IPS-18c (cell line): ENCODE data around the gene DOCK1.

ENCODE experiments used
- H3K4me3 ChIP-seq: 2 replicates; pipeline ENCODE4 v1.7.0; 2013; ENCODE audit warnings: low read depth, mild to moderate bottlenecking, low read length, moderate library complexity; ENCODE audit not compliant: insufficient read depth
- H3K9me3 ChIP-seq: one replicate; pipeline ENCODE4 v1.6.1; 2013; ENCODE audit warnings: mild to moderate bottlenecking, low read length, moderate library complexity; ENCODE audit not compliant: control insufficient read depth, insufficient read depth

The DOCK1 gene

DNA sequence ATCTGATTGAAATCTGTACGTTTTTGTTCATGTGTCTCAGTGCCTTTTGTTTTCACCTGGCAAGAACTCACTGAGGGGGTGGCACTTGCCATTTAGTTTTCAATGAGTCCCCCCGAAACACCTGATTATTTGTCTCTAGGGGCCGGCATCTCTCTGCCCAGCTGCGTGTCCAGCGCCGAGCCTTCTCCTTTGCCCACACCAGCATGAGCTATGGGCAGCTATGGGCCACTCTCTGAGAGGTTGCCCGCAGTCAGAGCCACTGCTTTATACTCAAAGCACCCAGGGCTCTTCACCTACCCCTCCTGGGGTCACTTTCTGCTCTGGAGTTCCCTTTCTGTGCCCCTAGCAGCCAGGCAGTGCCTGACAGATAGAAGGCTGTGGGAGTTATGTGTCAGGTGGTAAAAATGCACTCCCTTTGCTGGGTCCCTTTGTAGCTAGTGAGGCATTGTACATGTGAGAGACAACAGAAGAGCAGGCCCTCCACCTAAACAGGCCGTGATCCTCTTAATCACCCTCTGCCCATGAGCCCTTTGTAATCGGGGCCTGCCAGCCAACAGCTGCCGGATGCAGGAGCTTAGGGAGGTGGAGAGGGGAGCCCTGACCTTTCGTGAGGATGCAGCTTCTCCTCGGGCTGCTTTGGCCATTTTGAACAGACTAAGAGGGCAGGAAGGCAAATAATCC, 510.8 kb downstream of the DOCK1 start:
- H3K9me3 ChIP-seq: peaks cover 2% of the 10 kb centered on the region
- no peak overlapping the region for H3K4me3 ChIP-seq

DNA sequence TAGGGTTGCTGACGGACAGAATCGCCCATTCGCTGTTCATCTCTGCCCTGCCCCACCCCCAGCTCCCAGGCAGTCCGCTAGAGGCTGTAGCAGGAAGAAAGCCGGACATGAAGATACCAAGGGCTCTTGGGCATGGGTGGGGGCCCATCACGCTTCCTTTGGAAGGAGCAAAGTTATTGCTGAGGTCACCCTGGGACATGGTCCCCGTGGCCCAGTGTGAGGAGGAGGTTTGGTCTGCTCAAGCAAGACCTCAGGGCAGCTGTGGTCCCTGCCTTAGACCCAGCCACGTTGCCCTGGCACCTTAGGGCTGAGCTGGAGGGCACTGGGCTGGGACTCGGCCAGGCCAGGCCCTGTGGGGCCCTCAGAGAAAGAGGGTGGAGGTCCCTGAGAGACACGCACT, 511.8 kb downstream of the DOCK1 start:
- H3K9me3 ChIP-seq: peaks cover 2% of the 10 kb centered on the region

DNA sequence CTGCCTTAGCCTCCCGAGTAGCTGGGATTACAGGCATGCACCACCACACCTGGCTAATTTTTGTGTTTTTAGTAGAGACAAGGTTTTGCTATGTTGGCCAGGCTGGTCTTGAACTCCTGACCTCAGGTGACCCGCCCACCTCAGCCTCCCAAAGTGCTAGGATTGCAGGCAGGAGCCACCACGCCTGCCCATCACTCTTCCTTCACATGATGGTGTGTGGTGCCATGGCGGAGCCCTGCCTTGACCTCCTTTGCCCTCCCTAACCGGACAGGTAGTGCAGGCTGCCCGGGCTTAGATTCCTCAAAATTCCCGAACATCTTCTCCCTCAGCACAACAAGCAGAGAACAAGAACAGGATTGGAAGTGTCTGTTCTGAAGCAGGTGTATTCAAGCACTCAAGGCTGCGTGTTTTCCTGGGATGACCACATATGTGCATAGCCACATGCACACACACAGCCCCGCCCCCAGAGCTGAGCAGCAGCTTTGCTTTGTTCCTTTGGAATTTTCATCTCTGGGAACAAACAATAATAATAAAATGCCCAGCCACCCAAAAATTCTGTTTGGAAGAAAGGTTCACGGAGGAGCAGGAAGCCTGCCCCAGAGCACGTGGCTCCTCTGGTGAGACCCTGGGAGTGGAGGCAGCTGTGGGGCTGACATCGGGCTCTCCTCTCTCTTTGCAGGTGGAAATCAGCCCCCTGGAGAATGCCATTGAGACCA, 512.6 kb downstream of the DOCK1 start:
- H3K4me3 ChIP-seq: no peak overlapping the region

More for the DNA sequence above, 511.8 kb downstream of the DOCK1 start:
- no peak overlapping the region for H3K4me3 ChIP-seq

DNA sequence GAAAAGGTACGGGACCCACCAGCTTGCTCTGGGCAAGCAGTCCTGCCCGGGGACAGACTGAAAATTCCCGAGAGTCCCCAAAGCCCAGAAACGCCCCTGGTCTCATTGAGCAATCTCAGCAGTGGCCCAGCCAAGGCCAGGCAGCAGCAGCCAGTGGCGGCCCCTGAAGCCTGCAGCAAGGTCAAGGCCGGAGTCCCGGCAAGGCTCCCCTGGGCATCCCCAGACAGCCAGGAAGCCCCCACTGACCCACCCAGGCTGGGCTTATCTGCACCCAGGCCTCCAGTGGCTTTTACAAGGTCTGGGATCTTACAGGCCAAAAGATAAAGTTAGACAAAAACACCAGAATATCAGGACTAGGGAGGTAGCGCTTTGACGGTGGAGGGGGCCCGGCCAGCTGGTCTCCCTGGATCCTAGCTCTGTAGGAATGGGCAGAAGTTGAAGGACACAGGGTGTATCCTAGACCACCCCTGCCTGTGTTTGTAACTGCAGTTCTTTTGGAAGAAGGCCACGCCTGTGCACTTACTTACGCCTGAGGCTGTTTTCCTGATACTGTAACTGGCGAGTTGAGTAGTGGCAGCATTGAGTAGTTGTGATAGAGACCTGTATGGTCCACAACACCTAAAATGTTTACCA, 513.4 kb downstream of the DOCK1 start:
- H3K9me3 ChIP-seq: peaks cover 2% of the 10 kb centered on the region
- H3K4me3 ChIP-seq: no peak overlapping the region

More for the DNA sequence above, 512.6 kb downstream of the DOCK1 start:
- peaks cover 2% of the 10 kb centered on the region for H3K9me3 ChIP-seq

DNA sequence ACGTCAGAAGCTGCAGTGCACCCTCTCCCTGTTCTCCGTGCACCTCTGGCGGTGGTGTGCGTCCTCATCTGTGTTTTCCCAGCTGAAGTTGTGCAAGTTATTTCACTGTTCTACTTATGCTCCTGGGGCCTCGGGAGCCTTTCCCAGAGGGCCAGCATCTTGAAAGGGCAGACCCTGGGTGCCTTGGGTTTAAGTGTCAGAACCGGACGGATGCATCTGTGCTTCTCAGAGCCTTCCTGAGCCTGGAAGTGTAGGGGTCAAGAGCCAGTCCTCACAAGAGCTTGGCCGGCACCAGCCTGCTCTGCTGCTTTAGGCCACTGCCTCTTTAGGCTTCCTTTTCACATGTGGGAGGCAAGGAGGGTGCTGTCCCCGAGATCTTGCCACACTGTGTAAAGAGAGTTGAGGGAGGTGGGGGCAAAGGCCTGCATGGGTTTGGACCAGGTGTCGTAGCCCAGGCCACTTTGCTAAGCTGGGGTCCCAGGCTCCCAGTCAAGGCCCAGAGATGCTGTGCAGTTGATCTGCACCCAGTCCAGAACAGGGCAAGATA, 515.0 kb downstream of the DOCK1 start:
- no peak overlapping the region for H3K4me3 ChIP-seq

DNA sequence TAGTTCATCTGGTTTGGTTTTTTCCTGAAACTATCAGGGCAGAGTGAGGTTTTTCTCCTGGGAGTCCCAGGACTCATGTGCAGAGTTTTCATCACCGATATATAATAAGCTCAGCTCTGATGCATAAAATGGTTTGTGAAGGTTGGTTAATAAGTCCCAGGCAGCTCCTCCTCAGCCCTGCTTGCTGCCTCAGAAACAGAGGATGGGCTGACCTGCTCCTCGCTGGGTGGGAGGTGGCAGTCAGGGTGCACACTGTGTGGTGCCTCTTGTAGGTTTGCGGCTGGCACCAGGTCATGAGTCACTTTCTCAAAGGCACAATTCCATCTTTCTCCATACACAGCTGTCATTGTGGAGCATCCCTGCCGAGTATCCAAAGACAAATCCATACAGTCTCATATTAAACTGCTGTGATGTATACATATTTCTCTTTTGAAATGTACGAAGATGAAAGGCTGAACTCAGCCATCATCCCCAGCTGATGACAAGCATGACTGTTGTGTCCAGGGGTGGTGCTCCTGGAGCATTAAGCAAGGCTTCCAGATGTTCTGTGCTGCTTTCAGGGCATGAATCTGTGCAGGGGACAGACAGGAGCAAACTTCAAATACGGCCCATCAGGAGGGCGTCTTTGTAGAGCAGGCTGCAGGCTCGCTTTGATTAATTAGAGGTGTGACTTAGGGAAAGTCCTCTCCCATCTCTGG, 518.1 kb downstream of the DOCK1 start:
- no peak overlapping the region for H3K4me3 ChIP-seq

More for the DNA sequence above, 515.0 kb downstream of the DOCK1 start:
- H3K9me3 ChIP-seq: peaks cover 2% of the 10 kb centered on the region

DNA sequence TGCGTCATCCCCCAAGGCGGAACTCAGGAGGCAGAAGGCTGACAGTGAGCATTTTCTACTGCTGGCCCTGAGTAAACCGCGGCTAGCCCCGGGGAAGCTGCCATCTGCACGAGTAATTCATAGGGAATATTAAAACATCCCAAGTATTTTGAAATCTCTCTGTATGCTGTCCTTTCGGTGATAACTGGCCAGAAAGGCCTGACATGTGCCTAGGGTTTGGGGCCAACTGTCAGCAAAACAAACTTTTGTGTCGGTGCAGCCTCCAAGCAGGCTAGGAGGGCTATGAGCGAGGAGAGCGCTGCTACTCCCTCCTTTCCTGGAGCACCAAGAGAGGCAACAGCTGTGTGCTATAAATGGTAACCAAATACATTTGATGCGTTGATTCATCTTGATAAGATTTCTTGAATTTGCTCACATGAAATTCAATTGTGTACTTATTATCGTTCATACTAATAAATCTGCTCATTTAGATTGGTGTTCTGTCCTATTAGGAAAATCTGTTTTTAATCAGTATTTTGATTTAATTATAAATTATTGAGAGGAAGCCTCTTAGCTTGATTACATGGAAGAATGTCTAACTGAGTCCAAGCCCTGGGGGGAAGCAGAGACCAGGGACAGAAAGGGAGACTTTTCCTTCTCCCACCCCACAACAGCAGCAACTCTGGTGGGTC, 519.5 kb downstream of the DOCK1 start:
- Histone ChIP-seq H3K4me3 (no peak overlapping the region), H3K9me3 (peaks cover 3% of the 10 kb centered on the region)

More for the DNA sequence above, 518.1 kb downstream of the DOCK1 start:
- H3K9me3 ChIP-seq: peaks cover 3% of the 10 kb centered on the region

DNA sequence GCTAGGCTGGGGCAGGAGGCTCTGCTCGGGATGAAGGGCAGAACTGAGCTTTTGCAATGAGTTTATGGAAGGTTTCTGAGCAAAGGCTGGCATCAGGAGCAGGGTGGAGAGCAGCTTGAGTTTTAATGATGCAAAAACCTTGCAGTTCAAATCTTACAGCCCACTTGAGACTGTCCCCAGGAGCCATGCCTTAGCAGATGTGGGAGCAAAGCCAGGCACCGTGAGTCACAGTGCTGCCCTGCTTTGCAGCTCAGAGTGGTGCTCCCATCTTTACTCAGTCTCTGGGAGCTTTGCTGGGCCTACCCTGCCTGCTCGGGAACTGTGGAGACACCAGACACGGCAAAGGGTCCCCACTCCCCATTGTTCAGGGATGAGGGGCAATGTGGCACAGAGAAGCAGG, 521.5 kb downstream of the DOCK1 start:
- H3K4me3 ChIP-seq: no peak overlapping the region
- H3K9me3 ChIP-seq: peaks cover 3% of the 10 kb centered on the region

DNA sequence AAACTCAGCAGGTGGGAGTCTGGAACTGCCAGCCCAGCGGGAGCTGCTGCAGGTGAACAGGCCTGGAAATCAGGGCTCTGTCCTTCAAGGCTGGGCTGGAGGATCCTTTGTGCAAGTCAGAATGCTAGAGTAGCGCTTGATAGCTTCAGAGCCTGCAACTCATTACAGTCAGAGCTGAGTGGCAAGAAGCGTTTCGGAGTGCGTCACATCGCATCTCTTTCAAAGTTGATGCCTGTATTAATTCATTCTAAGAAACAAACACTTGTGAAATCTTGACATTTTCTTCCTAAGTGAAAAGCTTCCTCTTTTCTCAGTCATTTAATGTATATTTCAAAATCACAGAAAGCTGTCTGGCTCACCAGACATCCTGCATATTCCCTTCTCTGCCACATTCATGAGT, 522.7 kb downstream of the DOCK1 start:
- H3K9me3 ChIP-seq: peaks cover 3% of the 10 kb centered on the region
- H3K4me3 ChIP-seq: no peak overlapping the region

DNA sequence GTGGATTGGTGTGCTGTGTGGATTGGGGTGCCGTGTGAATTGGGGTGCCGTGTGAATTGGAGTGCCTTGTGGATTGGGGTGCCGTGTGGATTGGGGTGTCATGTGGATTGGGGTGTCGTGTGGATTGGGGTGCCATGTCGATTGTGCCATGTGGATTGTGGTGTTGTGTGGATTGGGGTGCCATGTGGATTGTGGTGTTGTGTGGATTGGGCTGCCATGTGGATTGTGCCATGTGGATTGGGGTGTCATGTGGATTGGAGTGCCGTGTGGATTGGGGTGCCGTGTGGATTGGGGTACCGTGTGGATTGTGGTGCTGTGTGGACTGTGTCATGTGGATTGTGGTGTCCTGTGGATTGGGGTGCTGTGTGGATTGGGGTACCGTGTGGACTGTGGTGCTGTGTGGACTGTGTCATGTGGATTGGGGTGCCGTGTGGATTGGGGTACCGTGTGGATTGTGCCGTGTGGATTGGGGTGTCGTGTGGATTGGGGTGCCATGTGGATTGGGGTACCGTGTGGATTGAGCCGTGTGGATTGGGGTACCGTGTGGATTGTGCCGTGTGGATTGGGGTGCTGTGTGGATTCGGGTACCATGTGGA, 523.3 kb downstream of the DOCK1 start:
- Histone ChIP-seq H3K9me3 (peaks cover 3% of the 10 kb centered on the region), H3K4me3 (no peak overlapping the region)

DNA sequence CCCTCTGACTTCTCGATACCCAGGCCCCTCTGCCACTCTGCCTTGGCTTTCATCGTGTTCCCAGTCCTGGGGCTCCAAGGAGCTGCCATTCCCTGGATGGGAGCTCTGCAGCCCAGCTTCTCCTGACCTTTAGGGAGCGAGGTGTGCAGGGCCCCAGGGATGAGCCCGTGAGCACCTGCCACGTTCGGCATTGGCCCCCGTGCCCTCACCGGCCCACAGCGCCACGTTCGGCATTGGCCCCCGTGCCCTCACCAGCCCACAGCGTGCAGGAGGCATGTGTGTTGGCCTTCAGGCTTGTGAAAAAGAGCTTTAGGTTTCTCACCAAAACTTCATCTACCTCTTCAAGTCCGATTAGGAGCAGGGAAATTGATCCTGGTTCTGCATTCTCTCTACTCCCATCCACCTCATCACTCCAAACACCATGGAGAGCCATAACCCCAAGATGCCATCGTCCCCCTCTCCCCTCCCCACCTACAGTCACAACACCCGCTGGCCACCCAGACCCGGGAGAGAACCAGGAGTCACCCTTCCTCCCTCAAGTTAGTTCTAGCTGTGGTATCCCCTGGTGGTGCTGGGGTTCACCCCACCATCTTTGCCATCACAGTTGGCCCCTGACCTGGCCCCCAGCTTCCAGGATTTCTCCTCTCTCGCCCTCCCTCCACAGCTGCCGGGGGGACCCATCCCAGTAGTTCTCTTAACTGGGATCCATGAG, 524.5 kb downstream of the DOCK1 start:
- H3K4me3 ChIP-seq: no peak overlapping the region
- peaks cover 3% of the 10 kb centered on the region for H3K9me3 ChIP-seq

DNA sequence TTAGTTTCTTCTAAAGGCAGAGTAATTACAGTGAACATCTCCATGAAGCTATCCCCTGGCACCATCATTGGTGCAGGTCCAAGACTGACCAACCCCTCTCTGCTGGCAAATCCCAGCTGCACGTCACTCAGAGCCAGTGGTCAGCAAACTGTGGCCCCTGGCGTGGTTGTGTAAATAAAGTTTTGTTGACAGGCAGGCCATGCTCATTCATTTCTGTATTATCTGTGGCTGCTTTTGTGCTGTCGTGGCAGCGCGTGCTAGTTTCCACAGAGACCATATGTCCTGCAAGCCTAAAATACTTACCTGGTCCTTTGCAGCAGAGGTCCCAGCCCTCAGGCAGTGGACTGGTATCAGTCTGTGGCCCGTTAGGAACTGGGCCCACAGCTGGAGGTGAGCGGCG, 526.3 kb downstream of the DOCK1 start:
- Histone ChIP-seq H3K4me3 (no peak overlapping the region), H3K9me3 (peaks cover 3% of the 10 kb centered on the region)

DNA sequence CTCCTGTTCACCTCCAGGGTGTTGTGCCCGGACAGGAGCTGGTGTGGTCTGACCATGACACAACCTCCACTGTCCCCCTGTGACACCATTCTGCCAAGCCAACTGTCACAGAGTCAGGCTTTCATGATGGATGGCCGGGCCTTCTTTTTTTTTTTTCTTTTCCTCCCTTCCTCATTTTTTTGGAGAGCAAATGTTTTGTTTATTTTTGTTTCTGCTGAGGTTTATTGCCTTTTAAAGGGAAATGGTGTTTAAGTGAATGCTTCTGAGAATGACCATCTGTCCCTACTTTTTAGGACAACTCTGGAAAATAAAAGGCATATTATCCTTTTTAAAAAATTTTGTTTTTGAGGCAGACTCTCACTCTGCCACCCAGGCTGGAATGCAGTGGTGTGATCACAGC, 528.8 kb downstream of the DOCK1 start:
- H3K4me3 ChIP-seq: no peak overlapping the region
- no peaks in the 10 kb centered on the region for H3K9me3 ChIP-seq

DNA sequence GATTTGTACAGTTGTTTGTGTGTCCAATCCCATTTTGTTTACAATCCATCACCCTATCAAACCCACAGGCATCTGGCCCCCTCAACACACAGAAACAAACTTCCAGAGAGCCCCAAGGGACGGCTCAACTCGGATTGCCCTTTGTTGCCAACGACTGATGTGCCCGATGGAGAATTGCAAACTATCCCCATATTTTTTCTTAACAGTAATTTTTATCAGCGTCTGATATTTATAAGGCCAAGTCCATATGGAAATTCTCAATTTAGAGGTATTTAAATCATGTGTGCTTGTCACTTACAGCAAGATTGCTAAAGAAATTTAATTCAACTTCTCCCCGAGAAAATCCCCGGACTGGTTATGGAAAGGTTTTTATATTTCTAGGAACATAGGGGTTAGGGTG, 530.0 kb downstream of the DOCK1 start:
- Histone ChIP-seq H3K9me3 (no peaks in the 10 kb centered on the region), H3K4me3 (no peak overlapping the region)

DNA sequence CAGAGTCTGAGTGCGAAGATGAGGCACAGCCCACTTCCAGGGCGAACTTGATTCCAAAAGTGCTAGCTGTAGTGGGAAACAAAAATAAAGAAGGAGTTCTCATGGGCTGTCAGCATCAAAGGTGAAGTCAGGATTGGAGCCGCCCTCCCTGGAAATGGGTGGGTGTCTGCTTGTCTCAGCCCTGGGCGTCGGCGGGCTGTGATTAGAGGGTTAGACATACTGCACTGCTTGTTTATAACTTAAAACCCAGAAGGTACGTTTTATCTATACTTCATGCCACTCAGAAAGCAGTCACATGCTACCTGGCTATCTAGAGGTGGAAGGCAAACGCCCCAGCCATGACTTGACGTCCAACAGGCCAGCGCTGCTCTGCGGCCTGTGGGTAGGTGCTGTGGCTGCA, 535.1 kb downstream of the DOCK1 start:
- no peak overlapping the region for H3K4me3 ChIP-seq
- H3K9me3 ChIP-seq: peaks cover 2% of the 10 kb centered on the region
